SK-N-SH treated with all-trans-retinoic acid at 6 μM for 48 hours (cell line): Measurements from ENCODE around the gene TBX10.

ENCODE experiments used
- ATAC-seq: fragments of 200-7000 bp; cut with Tn5 transposase; 3 replicates; pipeline ENCODE4 v1.9.1; 2020; ENCODE audit warnings: mild to moderate bottlenecking, moderate library complexity
- ARNTL ChIP-seq: fragments of 450-650 bp; formaldehyde crosslinking; IDR thresholded peaks from 2 replicates; pipeline ENCODE4 v1.5.0; 2020; ENCODE audit warnings: low read depth, mild to moderate bottlenecking, moderate library complexity, borderline replicate concordance
- BACH2 ChIP-seq: fragments of 250-450 bp; sonication (Bioruptor Pico); IDR thresholded peaks from 2 replicates; pipeline ENCODE4 v1.9.0; 2021; ENCODE audit warnings: mild to moderate bottlenecking, borderline replicate concordance
- CSRNP3 ChIP-seq: fragments of 250-450 bp; sonication (Bioruptor Pico); IDR thresholded peaks from 2 replicates; pipeline ENCODE4 v1.5.1; 2021; ENCODE audit warnings: mild to moderate bottlenecking, moderate library complexity
- ESRRG ChIP-seq: fragments of 250-450 bp; sonication (Bioruptor Pico); IDR thresholded peaks from 2 replicates; pipeline ENCODE4 v1.6.1; 2021; ENCODE audit warnings: mild to moderate bottlenecking
- GLIS3 ChIP-seq: fragments of 250-450 bp; sonication (Bioruptor Pico); IDR thresholded peaks from 2 replicates; pipeline ENCODE4 v1.5.0; 2020; ENCODE audit warnings: mild to moderate bottlenecking, moderate library complexity
- ISL1 ChIP-seq: fragments of 250-450 bp; sonication (Bioruptor Pico); IDR thresholded peaks from 2 replicates; pipeline ENCODE4 v2.1.2; 2022; ENCODE audit warnings: mild to moderate bottlenecking, moderate library complexity
- OSR1 ChIP-seq: fragments of 250-450 bp; sonication (Bioruptor Pico); IDR thresholded peaks from 2 replicates; pipeline ENCODE4 v1.8.0; 2022; ENCODE audit warnings: moderate library complexity, mild to moderate bottlenecking, inconsistent platforms
- PATZ1 ChIP-seq: fragments of 250-450 bp; sonication (Bioruptor Pico); IDR thresholded peaks from 2 replicates; pipeline ENCODE4 v1.8.0; 2020; ENCODE audit warnings: mild to moderate bottlenecking, moderate library complexity, borderline replicate concordance
- POU6F1 ChIP-seq: fragments of 250-450 bp; sonication (Bioruptor Pico); IDR thresholded peaks from 2 replicates; pipeline ENCODE4 v1.8.0; 2021; ENCODE audit warnings: low read depth, mild to moderate bottlenecking, moderate library complexity, borderline replicate concordance
- PPARA ChIP-seq: fragments of 250-450 bp; sonication (Bioruptor Pico); IDR thresholded peaks from 2 replicates; pipeline ENCODE4 v1.5.0; 2020; ENCODE audit warnings: mild to moderate bottlenecking, borderline replicate concordance
- RARB ChIP-seq: fragments of 250-450 bp; sonication (Bioruptor Pico); IDR thresholded peaks from 2 replicates; pipeline ENCODE4 v1.8.0; 2021; ENCODE audit warnings: mild to moderate bottlenecking, moderate library complexity
- TCF4 ChIP-seq: fragments of 250-450 bp; sonication (Bioruptor Pico); IDR thresholded peaks from 2 replicates; pipeline ENCODE4 v1.8.0; 2021; ENCODE audit warnings: mild to moderate bottlenecking, moderate library complexity, borderline replicate concordance
- TOX ChIP-seq: fragments of 250-450 bp; sonication (Bioruptor Pico); IDR thresholded peaks from 2 replicates; pipeline ENCODE4 v1.8.0; 2021; ENCODE audit warnings: mild to moderate bottlenecking, moderate library complexity, borderline replicate concordance
- TSHZ2 ChIP-seq: fragments of 250-450 bp; sonication (Bioruptor Pico); IDR thresholded peaks from 2 replicates; pipeline ENCODE4 v1.5.0; 2020; ENCODE audit warnings: mild to moderate bottlenecking, moderate library complexity
- ZC3H10 ChIP-seq: fragments of 250-450 bp; sonication (Bioruptor Pico); IDR thresholded peaks from 2 replicates; pipeline ENCODE4 v1.5.1; 2021; ENCODE audit warnings: mild to moderate bottlenecking, moderate library complexity
- ZFP3 ChIP-seq: fragments of 250-450 bp; sonication (Bioruptor Pico); IDR thresholded peaks from 2 replicates; pipeline ENCODE4 v1.5.0; 2020; ENCODE audit warnings: mild to moderate bottlenecking, moderate library complexity
- ZFP30 ChIP-seq: fragments of 450-650 bp; formaldehyde crosslinking; IDR thresholded peaks from 2 replicates; pipeline ENCODE4 v1.5.0; 2022; ENCODE audit warnings: mild to moderate bottlenecking, moderate library complexity
- ZNF565 ChIP-seq: fragments of 450-650 bp; formaldehyde crosslinking; conservative IDR thresholded peaks from 2 replicates; pipeline ENCODE4 v1.5.0; 2020; ENCODE audit warnings: low read depth, mild to moderate bottlenecking, moderate library complexity
- ZNF70 ChIP-seq: fragments of 450-650 bp; formaldehyde crosslinking; IDR thresholded peaks from 2 replicates; pipeline ENCODE4 v1.5.0; 2020; ENCODE audit warnings: mild to moderate bottlenecking, moderate library complexity
- ZNF8 ChIP-seq: fragments of 450-650 bp; formaldehyde crosslinking; IDR thresholded peaks from 2 replicates; pipeline ENCODE4 v1.5.0; 2020; ENCODE audit warnings: mild to moderate bottlenecking, moderate library complexity

TBX10 gene

GRCh38 chr11:67646535-67647336 lies 7.2 kb upstream of the TBX10 start:
- ATAC-seq, result no peak

GRCh38 chr11:67645521-67646461 lies 6.2 kb upstream of the TBX10 start:
- TF ChIP-seq ZNF70 (CRISPR knock-in tag), result no peak
- ATAC-seq, result no peak

More at GRCh38 chr11:67646535-67647336, 7.2 kb upstream of the TBX10 start:
- no peak for TF ChIP-seq ZNF8 (CRISPR knock-in tag)
- TF ChIP-seq ZNF70 (CRISPR knock-in tag), result no peak
- no peak for TF ChIP-seq PATZ1 (CRISPR knock-in tag)
- no peak for TF ChIP-seq RARB (CRISPR knock-in tag)
- TF ChIP-seq ARNTL (CRISPR knock-in tag), result no peak
- TF ChIP-seq ZC3H10 (CRISPR knock-in tag), result no peak

- no peak for ATAC-seq
Observed at GRCh38 chr11:67644472-67645418, 5.2 kb upstream of the TBX10 start.

More at GRCh38 chr11:67644472-67645418, 5.2 kb upstream of the TBX10 start:
- TF ChIP-seq ZNF8 (CRISPR knock-in tag) (no peak), ESRRG (CRISPR knock-in tag) (no peak), RARB (CRISPR knock-in tag) (no peak), ZNF565 (CRISPR knock-in tag) (no peak), POU6F1 (CRISPR knock-in tag) (no peak), BACH2 (CRISPR knock-in tag) (no peak), CSRNP3 (no peak), ZFP30 (no peak), TOX (CRISPR knock-in tag) (no peak), PPARA (CRISPR knock-in tag) (no peak), GLIS3 (CRISPR knock-in tag) (no peak), ZC3H10 (CRISPR knock-in tag) (no peak), ARNTL (CRISPR knock-in tag) (no peak), TCF4 (CRISPR knock-in tag) (no peak), ISL1 (CRISPR knock-in tag) (no peak), TSHZ2 (CRISPR knock-in tag) (no peak), PATZ1 (CRISPR knock-in tag) (no peak), ZNF70 (CRISPR knock-in tag) (no peak), ZFP3 (no peak), OSR1 (CRISPR knock-in tag) (no peak)
